Stimulated activated CD8-positive, alpha-beta memory T cell treated with anti-CD3 and anti-CD28 coated beads, Interleukin-12 subunit alpha, Interleukin-12 subunit beta, amount 100 ng/mL, for 24 hours (primary cell): ENCODE results near the gene CBR4.
"Not testable (repeated sequence)": the region's sequence is repeated elsewhere in the genome, so short reads cannot be mapped to it uniquely, and the experiment has no call there.

Experiments used
- DNase-seq: peaks from one replicate; pipeline ENCODE4 v3.0.0-alpha.2; 2020; ENCODE audit errors: extremely low read depth

CBR4 gene

DNA sequence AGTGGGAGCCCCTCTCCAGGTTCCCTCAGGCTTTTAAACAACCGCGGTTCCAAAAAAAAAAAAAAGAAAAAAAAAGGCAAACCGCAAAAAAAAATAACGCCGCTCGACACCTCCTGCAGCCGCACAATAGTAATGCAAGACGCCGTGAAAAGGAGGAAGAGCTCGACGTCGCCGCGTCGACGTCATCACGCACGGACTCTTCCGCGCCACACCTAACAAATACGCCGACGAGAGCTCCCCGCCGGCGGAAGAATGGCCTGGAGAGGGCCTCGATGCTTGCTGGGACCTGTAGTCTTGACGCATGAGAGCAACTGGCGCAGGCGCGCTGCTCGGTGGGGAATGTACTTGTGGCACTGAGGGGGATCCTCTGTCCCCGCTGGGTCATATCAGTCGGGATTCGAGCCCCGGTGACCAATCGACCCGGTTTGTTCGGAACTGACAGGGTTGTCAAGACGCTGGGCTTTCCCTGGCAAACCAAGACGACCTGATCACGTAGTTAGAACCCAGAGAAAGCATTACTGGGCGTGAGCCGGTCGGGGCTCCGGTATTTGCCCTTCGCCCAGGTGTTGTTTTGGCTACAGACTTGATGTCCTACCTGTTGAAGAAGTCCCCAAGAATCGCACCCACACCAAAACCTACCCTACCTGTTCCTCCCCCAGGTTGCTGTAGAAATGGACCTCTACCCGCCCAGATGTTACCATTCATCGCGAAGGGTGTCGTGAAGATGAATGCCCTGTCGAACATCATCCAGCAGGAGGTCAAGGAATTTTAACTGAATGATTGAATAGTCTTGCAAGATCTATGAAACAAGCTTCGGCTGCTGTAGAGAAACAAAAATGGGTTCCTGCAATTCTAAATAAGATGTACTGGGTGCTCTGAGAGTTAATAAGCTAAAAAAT, at the start of gene CBR4:
CBR4 (minus strand) TSS at position 131 of the 899 bp plus-strand sequence. CDS start 166 bp downstream, outside the sequence.
- DNase-seq = peak; percentile 88

DNA sequence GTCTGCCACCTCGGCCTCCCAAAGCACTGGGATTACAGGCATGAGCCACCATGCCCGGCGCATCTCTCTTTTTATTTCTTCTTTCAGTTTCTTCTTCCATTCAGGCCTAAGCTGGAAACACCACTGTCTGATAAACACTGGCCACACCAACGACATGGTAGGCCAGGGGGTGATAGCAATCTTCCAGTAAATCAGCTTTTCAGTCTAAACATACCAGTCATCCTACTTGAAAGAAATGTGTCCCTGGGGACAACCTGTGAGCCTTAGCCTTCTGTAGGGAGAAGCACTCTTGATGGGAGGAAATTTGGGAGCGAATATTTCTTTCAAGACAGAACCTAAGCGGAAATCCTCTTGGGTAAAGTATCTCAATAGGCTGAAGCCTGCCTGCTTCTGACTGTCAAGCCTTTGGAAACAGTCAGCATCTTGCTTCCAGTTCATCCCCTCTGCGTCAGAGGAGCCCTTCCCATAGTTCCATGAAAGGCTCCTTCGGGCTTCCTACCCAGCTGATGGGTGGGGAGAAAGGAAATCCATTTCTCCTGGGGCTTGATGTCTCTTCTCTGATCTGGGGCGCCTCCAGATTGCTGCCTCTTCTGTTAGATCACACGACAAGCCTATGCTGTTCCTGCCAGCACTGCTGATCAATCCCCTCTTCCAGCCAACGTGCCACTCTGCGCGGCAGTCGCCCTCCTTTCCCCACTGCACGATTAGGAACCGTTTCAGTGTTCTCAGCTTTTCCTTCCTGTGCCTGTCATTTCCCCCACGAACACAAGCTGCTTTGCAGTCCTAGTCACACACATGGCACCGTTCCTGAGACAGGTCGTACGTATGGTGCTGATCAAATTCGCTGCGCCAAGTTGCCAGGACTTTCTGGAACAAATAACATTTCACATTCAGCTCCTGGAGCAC, 49.5 kb upstream of the CBR4 start:
- no peak for DNase-seq

DNA sequence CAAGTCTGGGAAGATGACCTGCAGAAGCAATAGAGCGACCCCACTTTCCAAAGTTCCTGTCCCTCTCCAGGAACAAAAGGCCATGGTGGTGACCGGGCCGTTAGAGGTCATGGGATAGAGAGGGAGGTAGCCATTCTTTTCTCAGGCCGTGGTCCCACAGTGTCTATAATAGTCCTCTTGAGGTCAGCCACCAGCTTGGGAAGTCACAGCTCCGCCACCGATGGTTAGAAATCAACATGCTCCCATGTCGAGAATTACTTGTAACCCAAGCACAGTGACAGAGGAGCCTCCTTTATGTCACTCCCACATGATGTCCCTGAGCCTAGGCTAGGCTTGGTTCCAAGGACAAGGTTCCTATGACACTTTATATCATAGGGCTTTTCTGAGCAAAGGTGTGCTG, 48.3 kb upstream of the CBR4 start:
- DNase-seq = no peak

DNA sequence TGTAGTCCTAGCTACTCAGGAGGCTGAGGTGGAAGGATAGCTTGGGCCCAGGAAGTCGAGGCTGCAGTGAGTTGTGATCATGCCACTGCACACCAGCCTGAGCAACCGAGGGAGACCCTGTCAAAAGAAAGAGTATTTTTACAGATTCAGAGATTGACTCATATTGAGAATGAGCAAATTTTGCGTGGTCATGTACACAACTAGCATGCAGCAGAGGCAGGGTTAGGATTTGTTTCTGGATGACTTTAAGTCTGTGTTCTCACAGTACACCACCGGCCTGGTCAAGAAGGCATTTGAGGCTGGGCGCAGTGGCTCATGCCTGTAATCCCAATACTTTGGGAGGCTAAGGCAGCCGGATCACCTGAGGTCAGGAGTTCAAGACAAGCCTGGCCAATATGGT, 44.8 kb upstream of the CBR4 start:
- DNase-seq = no peak

DNA sequence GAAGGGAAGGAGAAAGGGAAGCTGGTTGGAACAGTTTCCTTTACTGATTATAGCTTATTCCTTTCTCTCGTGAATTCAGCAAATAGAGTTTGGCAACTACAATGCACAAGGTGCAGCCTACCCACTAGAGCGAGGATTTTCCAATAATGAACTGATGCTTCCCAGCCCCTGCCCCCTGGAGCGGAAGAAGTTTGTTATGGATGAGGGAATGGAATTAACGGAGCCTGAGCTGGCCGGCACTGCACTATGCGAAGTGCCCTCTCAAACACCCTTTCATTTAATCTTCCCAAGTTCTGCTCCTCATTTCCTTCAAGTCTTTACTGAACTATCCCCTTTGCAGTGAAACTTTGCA, 42.5 kb upstream of the CBR4 start:
- DNase-seq = no peak

DNA sequence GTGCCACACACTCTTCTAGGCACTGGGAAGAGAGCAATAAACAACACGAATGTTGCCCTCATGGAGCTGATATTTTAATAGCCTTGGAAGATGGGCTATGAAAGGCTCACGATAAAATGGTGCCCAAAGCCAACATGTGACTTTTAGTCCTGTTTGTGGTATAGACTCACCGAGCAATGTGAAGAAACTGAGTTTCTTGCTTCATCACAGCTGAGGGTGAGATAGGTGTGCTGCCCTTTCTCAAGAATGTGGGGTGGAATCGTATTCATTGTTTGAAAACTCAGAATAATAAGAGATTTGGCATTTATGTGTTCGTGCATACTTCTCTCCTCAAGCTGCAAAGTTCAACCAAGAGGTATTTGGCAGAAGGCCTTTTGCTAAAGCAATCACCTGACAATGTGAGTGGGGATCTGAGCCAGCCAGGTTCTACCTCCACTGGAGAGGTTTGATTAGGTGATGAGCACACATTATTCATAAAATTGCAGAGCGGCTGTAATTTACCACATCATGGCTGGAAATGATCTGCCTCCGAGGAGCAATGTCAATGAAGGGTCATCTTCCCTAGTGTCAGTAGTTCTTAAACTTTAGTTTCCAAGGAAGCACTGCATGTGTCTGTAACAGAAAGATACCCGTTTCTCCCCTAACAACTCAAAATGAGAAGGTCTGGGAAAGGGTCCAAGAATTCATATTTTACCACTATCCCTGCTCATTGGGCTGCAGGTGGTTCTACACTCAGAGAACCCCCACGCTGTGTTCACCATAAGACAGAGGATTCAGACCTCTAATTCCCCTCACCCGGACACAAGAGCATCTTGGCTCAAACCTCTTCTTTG, 41.9 kb upstream of the CBR4 start:
- no peak for DNase-seq

DNA sequence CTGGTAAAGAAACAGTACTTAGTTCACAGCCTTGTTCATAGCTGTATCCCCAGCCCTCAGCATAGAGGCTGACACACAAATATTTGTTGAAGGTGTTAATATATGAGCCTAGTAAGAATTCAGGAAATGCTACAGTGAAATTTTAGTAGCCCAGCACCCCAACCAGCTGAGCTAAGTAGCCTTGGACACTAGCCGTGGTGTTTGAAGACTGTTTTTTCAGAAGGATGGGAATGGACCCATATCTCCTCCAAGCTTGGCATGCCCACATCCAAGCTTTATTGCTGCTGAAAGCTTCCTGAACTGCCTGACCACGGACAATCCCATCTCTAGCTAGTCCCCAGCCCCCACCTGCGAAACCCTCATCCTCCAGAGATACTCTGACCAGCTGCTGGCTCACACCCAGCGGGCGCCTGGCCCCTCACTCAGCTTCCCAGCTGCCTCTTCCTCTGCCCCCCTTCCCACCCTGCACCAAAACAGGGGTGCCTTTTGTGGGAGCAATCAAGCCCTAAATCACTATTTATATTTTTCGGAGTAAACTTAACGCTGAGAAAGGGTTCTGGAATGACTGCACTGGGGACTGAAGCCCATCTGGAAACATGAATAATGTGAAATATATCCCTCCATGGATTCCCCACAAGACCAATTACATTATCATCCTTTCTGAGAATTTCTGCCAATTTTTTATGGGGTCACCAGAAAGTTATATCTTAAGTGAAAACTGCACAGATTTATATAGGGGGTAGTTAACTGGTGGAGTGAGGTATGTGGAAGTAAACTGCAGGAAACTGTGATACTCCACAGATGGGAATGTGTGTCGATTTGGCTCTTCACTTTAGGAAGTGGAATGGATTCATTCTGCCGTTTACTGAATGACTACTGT, 41.1 kb upstream of the CBR4 start:
- no peak for DNase-seq

DNA sequence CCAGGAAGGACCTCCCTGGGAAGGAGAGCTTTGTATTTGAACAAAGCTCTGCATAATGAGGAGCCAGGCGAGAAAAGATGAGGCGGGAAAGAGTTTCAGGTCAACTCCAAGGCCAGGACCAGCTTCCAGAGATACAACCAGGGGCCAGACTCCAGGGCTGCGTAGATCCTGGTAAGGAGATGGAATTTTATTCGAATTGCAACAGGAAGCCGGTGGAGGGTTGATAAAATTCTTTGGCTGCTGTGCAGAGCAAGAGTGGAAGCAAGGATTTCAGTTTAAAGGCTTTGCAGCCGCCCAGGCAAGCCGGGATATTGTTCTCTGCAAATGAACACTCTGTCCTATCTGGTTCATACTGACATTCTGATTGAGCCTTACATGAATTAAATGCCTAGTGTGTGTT, 40.2 kb upstream of the CBR4 start:
- DNase-seq = no peak

DNA sequence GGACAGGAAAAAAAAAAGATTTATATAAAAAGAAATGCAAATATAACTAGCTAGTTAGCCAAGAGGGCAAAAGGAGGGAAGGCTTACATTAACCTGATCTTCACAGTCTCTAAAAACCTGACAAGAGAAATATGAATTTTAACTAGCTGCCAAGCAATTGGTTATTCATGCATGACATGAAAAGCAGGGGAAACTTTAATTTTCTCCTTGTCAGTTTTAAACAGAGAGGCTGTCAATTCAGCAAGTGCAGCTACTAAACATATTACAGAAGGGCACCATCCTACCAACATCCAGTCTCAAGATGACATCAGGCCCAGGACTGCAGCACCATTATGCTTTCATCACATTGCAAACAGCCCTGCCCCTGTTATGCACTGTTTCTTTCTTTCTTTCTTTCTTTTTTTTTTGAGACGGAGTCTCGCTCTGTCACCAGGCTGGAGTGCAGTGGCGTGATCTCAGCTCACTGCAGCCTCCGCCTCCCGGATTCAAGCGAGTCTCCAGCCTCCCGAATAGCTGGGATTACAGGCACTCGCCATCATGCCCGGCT, 38.9 kb upstream of the CBR4 start:
- DNase-seq = no peak

DNA sequence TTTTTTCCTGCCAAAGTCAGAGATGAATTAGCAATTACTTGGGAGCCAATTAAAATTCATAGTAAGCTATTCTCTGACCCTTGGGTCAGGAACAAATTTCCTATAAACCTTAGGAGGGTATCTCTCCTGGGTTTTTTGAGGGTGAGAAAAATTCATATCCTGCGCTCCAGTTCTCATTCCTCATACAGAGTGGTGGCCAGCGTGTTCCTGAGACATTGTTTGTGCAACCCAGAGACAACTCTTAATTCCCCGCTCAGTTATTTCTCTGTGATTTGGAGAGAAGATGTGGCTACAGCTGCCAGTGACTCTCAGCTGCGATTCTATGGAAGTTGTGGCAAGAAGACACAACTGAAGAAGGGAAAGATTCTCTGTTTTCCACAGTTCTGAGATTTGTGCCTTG, 37.9 kb upstream of the CBR4 start:
- DNase-seq = no peak

DNA sequence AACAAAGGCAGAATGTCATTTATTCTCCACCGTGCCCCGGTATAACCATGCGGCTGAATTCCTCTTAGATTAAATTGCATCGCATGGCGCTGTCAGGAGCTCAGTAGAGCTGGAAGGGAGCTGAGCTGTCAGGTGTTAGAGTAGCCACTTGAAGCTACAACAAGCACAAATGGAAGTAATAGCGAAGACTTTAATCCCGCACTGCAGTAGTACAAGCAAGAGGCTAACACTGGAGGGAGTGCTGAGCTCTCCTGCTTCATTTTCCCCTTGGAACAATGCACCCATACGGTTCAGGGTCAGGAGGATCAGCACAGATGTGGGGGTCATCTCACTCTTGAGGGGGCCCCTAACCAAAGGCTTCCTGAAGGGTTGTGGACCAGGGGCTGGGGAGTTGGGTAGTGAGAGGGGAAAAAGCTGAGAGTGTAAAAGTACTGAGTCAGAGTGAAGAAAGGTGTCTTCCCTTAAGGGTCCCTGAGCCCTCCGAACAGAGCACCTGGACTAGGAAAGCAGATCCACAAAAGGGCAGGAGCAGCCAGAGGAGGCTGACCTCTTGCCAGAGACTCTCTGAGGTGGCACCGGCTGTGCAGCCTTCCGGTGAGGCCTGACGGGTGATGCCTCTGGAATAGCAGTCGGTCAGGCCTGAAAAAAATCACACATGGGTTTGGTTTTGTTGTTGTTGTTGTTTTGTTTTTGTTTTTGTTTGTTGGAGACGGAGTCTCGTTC, 36.0 kb upstream of the CBR4 start:
- DNase-seq = no peak

DNA sequence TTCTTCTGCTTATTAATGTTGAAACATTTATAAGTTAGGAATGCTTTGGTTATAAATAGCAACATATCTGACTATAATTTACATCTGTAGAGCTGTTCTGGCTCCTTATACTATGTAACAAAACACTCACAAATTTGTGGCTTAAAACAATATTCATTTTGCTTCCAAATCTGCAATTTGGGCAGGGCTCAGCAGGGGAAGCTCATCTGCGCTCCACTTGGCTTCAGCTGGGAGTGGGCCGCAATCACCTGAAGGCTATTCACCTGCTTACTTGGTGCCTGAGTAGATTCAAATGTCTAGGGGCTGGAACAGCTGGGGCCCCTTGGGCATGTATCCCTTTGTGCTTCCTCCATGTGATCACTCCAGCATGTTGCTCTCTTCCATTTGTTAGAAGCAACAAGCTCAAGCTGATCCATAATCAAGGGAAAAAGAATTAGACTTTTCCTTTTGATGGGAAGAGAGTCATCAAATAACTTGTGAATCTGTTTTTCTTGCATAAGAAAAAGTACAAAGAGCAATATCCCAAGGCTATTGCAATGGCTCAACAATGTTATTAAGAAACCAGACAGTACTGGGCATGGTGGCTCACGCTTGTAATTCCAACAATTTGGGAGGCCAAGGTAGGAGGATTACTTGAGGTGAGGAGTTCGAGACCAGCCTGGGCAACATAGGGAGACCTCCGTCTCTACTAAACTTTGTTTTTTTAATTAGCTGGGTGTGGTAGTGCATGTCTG, 34.8 kb upstream of the CBR4 start:
- DNase-seq = no peak

DNA sequence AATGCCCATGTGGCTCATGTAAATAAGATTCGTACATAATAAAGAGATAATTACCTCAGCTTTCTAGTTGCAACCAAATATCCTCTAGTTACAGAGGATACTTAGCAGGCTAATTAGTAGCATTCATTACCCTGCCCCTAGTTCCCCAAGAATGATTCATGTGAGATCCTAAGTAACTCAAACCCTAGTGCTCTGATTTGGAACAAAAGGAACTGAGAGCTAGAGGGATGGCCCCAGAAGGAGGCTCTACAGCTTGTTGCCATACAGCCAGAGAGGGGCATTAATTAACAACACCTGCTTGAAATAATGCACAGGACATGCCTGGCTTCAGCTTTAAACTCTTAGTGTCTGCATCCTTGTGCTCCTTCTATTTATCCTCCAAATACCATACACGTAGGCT, 32.6 kb upstream of the CBR4 start:
- DNase-seq = no peak

DNA sequence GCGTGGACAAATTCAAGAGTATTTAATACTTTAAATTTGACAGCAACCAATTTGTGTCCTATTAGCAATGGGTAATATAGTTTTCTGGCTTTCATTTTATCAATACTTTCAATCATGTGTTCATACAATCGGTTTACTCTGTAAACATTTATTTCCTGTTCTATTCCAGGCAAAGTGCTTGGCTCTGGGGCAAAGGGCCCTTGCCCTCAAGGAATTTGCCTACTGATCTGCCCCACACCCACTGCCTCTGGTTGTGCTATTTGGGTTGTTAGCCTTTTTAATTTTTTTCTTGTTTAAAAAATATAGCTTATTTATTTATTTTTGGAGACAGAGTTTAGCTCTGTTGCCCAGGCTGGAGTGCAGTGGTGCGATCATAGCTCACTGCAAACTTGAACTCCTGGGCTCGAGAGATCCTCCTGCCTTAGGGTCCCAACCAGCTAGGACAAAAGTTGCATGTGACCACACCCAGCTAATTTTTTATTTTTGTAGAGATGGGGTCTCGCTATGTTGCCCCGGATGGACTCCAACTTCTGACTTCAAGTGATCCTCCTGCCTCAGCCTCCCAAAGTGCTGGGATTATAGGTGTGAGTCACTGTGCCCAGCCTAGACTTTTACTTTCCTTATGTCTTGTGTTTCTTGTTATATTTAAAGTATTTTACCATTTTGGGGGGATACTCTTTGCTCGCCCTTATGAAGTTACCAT, 30.7 kb upstream of the CBR4 start:
- DNase-seq = no peak

DNA sequence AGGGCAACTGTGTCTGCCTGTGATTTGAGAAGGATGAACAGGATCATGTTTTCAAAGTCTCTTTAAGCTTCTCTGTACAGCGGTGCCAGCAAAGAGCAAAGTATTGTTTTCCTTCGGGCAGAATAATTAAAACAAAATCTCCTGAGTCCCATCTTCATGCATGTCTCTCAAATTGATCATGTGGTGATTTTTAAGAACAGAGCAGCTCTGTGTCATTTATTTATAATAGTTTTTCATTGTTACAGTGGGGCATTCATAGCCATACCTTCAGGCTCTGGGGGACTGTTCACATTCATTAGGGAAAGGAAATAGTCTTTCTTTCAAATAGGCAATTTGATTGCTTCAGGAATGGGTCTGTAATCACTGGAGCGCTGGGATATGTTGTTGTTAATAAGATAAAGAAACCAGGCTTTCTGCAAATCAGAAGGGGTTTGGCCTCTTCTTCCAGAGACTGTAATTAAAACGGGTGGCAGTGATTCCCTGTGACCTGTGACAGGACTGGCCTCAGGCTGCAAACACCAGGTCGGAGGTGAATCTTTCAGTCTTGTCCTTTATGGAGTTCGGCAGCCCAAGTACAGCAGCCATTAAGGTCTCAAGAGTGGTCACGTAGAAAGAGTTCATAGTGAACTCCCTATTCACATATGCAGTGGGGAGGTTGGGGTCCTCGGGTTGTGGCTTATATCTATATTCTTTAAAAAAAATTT, 29.3 kb upstream of the CBR4 start:
- DNase-seq = no peak

DNA sequence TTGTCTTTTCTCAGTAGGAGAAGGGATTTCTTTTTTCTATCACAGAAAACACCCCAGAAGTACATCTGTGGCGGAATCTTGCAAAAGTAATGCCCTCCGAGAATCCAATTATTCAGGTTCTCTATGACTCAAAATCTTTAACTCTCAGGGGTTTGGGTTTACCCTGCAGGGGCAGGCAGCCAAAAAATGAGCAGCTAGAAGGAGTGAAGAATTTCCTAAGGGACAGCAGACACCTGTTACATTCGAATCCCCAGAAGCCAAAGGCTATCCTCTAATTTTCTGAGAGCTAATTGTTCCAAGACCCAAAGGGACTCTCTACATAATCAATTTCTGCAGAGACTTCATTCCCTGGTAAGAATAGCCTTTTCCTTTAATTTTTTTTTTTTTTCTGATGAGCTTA, 27.5 kb upstream of the CBR4 start:
- no peak for DNase-seq

DNA sequence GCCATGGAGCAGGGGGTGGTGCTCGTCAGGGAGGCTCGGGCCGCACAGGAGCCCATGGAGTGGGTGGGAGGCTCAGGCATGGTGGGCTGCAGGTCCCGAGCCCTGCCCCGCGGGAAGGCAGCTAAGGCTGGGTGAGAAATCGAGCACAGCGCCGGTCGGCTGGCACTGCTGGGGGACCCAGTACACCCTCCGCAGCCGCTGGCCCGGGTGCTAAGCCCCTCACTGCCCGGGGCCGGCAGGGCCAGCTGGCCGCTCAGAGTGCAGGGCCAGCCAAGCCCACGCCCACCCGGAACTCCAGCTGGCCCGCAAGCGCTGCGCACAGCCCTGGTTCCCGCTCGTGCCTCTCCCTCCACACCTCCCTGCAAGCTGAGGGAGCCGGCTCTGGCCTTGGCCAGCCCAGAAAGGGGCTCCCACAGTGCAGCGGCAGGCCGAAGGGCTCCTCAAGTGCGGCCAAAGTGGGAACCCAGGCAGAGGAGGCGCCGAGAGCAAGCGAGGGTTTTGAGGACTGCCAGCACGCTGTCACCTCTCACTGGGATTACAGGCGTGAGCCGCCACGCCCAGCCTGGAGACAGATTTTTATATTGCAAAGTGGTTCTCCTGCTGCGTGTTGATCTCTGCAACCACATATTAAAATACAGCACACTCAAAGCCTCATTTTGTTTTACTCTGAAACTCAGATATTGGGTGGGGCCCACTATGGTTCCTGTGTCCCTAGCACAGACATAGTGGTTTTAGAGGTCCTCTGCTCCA, 26.0 kb upstream of the CBR4 start:
- not testable (repeated sequence) for DNase-seq
